Neural crest cell (in vitro differentiated cells): Measurements from ENCODE around the gene COL9A2. TPM values are rescaled to one million over a fixed set of nuclear protein-coding genes. Genes with fewer than 3 reads are reported as not detected.

Experiments
- DNase-seq: peaks from one replicate; pipeline ENCODE4 v3.0.0; 2021; ENCODE audit warnings: low read depth, mixed read lengths, low spot score
- H3K27ac Mint-ChIP-seq: one replicate; pipeline ENCODE4 v1.8.0; 2021; ENCODE audit warnings: mild to moderate bottlenecking, mixed read lengths; ENCODE audit not compliant: unreplicated experiment
- H3K27me3 Mint-ChIP-seq: 2 replicates; pipeline ENCODE4 v1.8.0; 2021; ENCODE audit warnings: low read depth, mild to moderate bottlenecking, mixed read lengths
- H3K36me3 Mint-ChIP-seq: 2 replicates; pipeline ENCODE4 v1.8.0; 2021; ENCODE audit warnings: low read depth, mild to moderate bottlenecking, mixed read lengths
- H3K4me1 Mint-ChIP-seq: 2 replicates; pipeline ENCODE4 v1.8.0; 2021; ENCODE audit warnings: mixed read lengths
- H3K4me3 Mint-ChIP-seq: one replicate; pipeline ENCODE4 v1.8.0; 2021; ENCODE audit warnings: mild to moderate bottlenecking, mixed read lengths
- H3K9me3 Mint-ChIP-seq: 2 replicates; pipeline ENCODE4 v1.8.0; 2021; ENCODE audit warnings: mixed read lengths
- CTCF ChIP-seq: fragments of 200-600 bp; sonication (generic); conservative IDR thresholded peaks from 2 replicates; pipeline ENCODE4 v1.5.0; 2021; ENCODE audit warnings: antibody characterized with exemption, mild to moderate bottlenecking
- total RNA-seq: library from RNA; stranded (reverse); gene quantifications from 2 replicates; pipeline ENCODE4 v1.2.1, GENCODE V29; 2021

COL9A2 gene
- total RNA-seq, 1 donor from 2014 or later: 9.0 TPM

- Mint-ChIP-seq H3K4me3 (peak within 1 kb of the TSS; percentile 96), H3K4me1 (peaks cover 20% of the 10 kb centered on the region), H3K9me3 (no peaks in the 10 kb centered on the region), H3K27ac (peak within 1 kb of the TSS; percentile 99), H3K36me3 (peaks cover 8% of the 10 kb centered on the region), H3K27me3 (no peaks in the 10 kb centered on the region)
- no peak for TF ChIP-seq CTCF
- DNase-seq: peak; percentile 94
Observed at GRCh38 chr1:40257688-40258444, 59.2 kb downstream of the COL9A2 start, which contains the start of gene ZMPSTE24. ZMPSTE24 (plus strand) TSS chr1:40258236; CDS start chr1:40258272, 36 bp downstream.

GRCh38 chr1:40257313-40257687 is 59.8 kb downstream of the COL9A2 start:
- peak overlapping the region; percentile 96 for H3K4me3 Mint-ChIP-seq
- TF ChIP-seq CTCF: no peak
- H3K27me3 Mint-ChIP-seq: no peaks in the 10 kb centered on the region
- DNase-seq: no peak
- H3K27ac Mint-ChIP-seq: peak overlapping the region; percentile 99
- peaks cover 20% of the 10 kb centered on the region for H3K4me1 Mint-ChIP-seq
- H3K36me3 Mint-ChIP-seq: peaks cover 5% of the 10 kb centered on the region
- no peaks in the 10 kb centered on the region for H3K9me3 Mint-ChIP-seq

- Mint-ChIP-seq H3K4me1 (peaks cover 20% of the 10 kb centered on the region), H3K9me3 (no peaks in the 10 kb centered on the region), H3K27ac (no peak overlapping the region), H3K27me3 (no peaks in the 10 kb centered on the region), H3K4me3 (peak overlapping the region; percentile 96), H3K36me3 (peaks cover 5% of the 10 kb centered on the region)
- DNase-seq: no peak
- TF ChIP-seq CTCF: no peak
Observed at GRCh38 chr1:40256401-40257084, 60.5 kb downstream of the COL9A2 start.

DNA sequence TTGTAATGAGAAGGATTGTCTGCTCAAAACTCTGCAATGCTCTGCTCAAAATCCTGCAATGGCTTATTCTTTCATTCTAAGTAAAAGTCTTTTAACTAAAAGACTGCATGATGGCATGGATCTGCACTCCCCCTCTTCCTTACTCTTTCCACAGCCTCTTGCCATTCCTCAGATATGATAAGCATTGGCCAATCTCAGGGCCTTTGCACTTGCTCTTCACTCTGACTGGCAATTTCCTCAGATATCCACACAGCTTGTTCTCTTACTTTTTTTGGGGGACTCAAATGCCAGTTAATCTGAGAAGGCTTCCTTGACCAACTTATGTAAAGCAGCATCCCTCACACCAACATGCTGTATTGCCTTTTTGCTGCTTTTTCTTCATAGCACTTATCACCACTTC is 61.9 kb downstream of the COL9A2 start:
- no peaks in the 10 kb centered on the region for H3K27me3 Mint-ChIP-seq
- no peaks in the 10 kb centered on the region for H3K36me3 Mint-ChIP-seq
- no peak overlapping the region for H3K27ac Mint-ChIP-seq
- H3K9me3 Mint-ChIP-seq: no peaks in the 10 kb centered on the region
- no peak for DNase-seq
- H3K4me3 Mint-ChIP-seq: peak overlapping the region; percentile 78
- H3K4me1 Mint-ChIP-seq: peaks cover 20% of the 10 kb centered on the region
- no peak for TF ChIP-seq CTCF

GRCh38 chr1:40252601-40253000 is 64.5 kb downstream of the COL9A2 start:
- Mint-ChIP-seq H3K36me3 (no peaks in the 10 kb centered on the region), H3K9me3 (no peaks in the 10 kb centered on the region), H3K27ac (no peak overlapping the region), H3K4me1 (peaks cover 13% of the 10 kb centered on the region), H3K27me3 (no peaks in the 10 kb centered on the region), H3K4me3 (no peak overlapping the region)
- DNase-seq: no peak
- no peak for TF ChIP-seq CTCF
